Measurements from ENCODE around the gene MAN1A1.

Gene MAN1A1

GRCh38 chr6:119181046-119181445, 168.5 kb downstream of the MAN1A1 start:
- DNase-seq (ENCODE audit: low spot score) = no peak
- in situ Hi-C loops (cut with MboI; ENCODE audit: low sequenced_read_pairs, unreplicated experiment) = no loop called here
- TF ChIP-seq, protein P1, sequence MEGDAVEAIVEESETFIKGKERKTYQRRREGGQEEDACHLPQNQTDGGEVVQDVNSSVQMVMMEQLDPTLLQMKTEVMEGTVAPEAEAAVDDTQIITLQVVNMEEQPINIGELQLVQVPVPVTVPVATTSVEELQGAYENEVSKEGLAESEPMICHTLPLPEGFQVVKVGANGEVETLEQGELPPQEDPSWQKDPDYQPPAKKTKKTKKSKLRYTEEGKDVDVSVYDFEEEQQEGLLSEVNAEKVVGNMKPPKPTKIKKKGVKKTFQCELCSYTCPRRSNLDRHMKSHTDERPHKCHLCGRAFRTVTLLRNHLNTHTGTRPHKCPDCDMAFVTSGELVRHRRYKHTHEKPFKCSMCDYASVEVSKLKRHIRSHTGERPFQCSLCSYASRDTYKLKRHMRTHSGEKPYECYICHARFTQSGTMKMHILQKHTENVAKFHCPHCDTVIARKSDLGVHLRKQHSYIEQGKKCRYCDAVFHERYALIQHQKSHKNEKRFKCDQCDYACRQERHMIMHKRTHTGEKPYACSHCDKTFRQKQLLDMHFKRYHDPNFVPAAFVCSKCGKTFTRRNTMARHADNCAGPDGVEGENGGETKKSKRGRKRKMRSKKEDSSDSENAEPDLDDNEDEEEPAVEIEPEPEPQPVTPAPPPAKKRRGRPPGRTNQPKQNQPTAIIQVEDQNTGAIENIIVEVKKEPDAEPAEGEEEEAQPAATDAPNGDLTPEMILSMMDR (IDR thresholded peaks at IDR 0.05; ENCODE audit: borderline replicate concordance, control extremely low read depth, extremely low read depth, insufficient read depth, missing control alignments) = no peak

- no peak for DNase-seq (ENCODE audit: low spot score)
- TF ChIP-seq, protein P1 (IDR thresholded peaks at IDR 0.05; ENCODE audit: borderline replicate concordance, control extremely low read depth, extremely low read depth, insufficient read depth, missing control alignments) = no peak
- in situ Hi-C loops (cut with MboI; ENCODE audit: low sequenced_read_pairs, unreplicated experiment) = no loop called here
These were observed 169.7 kb downstream of the MAN1A1 start for GRCh38 chr6:119179842-119180241.

- DNase-seq (ENCODE audit: low spot score) = no peak
- in situ Hi-C loops (cut with MboI; ENCODE audit: low sequenced_read_pairs, unreplicated experiment) = no loop called here
- TF ChIP-seq, protein P1 (IDR thresholded peaks at IDR 0.05; ENCODE audit: borderline replicate concordance, control extremely low read depth, extremely low read depth, insufficient read depth, missing control alignments) = no peak
These were observed 170.5 kb downstream of the MAN1A1 start for GRCh38 chr6:119179062-119179461.

GRCh38 chr6:119176445-119176844, 173.1 kb downstream of the MAN1A1 start:
- DNase-seq (ENCODE audit: low spot score) = no peak
- TF ChIP-seq, protein P1 (IDR thresholded peaks at IDR 0.05; ENCODE audit: borderline replicate concordance, control extremely low read depth, extremely low read depth, insufficient read depth, missing control alignments) = no peak
- in situ Hi-C loops (cut with MboI; ENCODE audit: low sequenced_read_pairs, unreplicated experiment) = no loop called here

- DNase-seq (ENCODE audit: low spot score) = no peak
- TF ChIP-seq, protein P1 (IDR thresholded peaks at IDR 0.05; ENCODE audit: borderline replicate concordance, control extremely low read depth, extremely low read depth, insufficient read depth, missing control alignments) = no peak
- in situ Hi-C loops (cut with MboI; ENCODE audit: low sequenced_read_pairs, unreplicated experiment) = no loop called here
These were observed 174.4 kb downstream of the MAN1A1 start for GRCh38 chr6:119174879-119175817.

- in situ Hi-C loops (cut with MboI; ENCODE audit: low sequenced_read_pairs, unreplicated experiment) = no loop called here
- DNase-seq (ENCODE audit: low spot score) = no peak
- TF ChIP-seq, protein P1 (IDR thresholded peaks at IDR 0.05; ENCODE audit: borderline replicate concordance, control extremely low read depth, extremely low read depth, insufficient read depth, missing control alignments) = no peak
These were observed 175.5 kb downstream of the MAN1A1 start for GRCh38 chr6:119174085-119174445.

Measured in GM13976 (cell line).